Activated CD8-positive, alpha-beta memory T cell treated with anti-CD3 and anti-CD28 coated beads, Interleukin-2, amount 50 U/mL, for 48 hours (primary cell): Measurements from ENCODE around the gene DRAM1.
"Not testable (repeated sequence)": the region's sequence is repeated elsewhere in the genome, so short reads cannot be mapped to it uniquely, and the experiment has no call there.

Experiments
- DNase-seq: peaks from one replicate; pipeline ENCODE4 v3.0.0-alpha.2; 2020

The DRAM1 gene, protein sequence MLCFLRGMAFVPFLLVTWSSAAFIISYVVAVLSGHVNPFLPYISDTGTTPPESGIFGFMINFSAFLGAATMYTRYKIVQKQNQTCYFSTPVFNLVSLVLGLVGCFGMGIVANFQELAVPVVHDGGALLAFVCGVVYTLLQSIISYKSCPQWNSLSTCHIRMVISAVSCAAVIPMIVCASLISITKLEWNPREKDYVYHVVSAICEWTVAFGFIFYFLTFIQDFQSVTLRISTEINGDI

GRCh38 chr12:101876861-101877805 is at the start of gene DRAM1:
Gene DRAM1, plus strand, starts transcription at chr12:101877580. Its CDS starts 210 bp downstream, at chr12:101877790.
- DNase-seq, result peak; percentile 87

DNA sequence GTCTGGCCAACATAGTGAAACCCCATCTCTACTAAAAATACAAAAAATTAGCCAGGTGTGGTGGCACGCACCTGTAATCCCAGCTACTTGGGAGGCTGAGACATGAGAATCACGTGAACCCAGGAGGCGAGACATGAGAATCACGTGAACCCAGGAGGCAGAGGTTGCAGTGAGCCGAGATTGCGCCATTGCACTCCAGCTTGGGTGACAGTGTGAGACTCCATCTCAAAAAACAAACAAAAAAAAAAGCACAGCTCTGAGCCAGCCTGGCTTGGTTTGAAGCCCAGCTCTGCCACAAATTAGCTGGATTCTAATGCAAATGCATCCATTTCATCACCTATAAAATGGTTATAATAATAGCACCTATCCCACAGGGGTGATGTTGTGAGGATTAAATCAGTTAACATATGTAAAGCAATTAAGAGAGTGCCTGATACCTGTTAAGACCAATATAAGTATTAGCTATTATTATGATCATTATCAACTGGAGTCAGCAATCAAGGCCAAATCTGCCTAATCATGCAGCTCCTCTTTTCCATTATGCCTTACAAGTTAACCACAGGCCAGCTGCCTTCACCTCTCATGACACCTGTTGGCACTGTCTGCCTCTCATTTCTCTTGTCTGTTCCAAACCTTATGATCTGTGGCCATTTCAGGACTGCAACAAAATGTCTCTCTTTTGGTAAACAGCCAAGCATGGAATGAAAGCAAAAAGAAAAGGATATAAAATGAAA is 48.8 kb upstream of the DRAM1 start:
- DNase-seq, result no peak

DNA sequence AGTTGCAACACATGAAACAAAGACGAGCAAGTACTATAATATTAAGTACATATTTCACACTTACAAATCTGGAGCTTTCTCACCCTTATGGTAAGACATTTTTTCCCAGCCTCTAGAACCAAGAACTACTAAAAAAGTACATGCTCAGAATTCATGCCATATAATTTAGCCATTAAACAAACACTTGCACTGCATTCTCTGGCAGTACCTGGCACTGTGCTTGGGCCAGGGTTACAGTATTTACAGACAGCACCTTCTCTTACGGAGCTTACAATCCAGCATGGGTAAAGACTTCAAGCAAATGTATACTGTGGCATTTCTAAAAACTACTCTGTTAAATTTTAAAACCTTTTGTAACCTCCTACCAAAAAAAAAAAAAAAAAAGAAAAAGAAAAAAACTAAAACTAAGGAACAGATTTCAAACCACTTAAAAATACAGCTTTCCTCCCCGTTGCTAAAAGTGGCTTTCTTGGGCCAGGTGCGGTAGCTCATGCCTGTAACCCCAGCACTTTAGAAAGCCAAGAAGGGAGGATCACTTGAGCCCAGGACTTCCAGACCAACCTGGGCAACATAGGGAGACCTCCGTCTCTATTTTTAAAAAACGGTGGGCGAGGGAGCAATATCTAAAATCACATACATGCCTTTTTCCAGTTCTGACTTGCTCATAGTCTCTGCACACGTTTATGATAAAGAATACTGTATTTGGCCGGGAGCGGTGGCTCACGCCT is 47.6 kb upstream of the DRAM1 start:
- DNase-seq, result no peak

GRCh38 chr12:101830367-101831325 is 46.7 kb upstream of the DRAM1 start, which contains the start of gene GNPTAB:
Gene GNPTAB, minus strand, starts transcription at chr12:101830959. Its CDS starts 284 bp downstream, at chr12:101830675.
- peak; percentile 97 for DNase-seq

DNA sequence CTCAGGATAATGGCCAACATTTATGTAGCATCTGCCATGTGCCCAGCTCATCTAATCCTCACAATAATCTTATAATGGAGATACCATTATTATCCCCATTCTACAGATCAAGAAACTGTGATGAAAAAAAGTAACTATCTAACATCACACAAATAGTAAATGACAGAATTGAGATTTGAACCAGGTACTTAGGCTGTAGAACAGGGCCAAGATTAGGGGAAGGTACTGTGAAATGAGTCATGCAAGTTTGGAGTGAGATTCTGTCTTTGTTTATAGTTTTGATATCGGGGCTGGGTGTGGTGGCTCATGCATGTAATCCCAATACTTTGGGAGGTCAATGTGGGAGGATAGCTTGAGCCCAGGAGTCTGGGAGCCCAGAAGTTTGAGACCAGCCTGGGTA is 45.4 kb upstream of the DRAM1 start:
- no peak for DNase-seq

DNA sequence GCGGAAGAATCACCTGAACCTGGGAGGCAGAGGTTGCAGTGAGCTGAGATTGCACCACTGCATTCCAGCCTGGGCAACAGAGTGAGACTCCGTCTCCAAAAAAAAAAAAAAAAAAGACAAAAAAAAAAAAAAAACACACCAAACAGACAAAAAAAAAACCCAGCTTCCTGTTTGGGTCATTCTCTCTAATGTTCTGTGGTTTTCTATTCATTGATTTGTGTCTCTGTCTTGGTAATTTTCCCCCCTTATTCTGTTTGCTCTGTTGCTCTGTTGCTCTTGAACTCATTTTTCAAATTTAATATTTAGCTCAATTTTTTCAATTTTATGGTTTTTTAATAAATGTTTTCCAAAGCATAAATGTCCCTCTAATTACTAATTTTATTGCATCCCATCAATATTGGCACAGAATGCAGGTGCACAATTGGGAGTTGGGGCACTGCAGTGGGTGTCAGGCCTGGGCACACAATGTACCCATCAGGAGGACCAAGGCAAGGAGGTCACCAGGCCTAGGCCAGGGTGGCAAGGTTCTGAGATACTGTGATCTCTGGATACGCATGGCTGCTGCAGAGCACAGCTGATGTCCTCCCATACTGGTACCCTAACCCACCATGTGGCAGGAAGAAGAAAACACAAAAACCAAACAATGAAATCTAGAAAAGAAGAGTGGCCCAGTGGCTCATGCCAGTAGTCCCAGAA is 38.6 kb upstream of the DRAM1 start:
- no peak for DNase-seq

GRCh38 chr12:101839324-101840283 is 37.8 kb upstream of the DRAM1 start:
- peak; percentile 73 for DNase-seq

- DNase-seq, result no peak
These were observed 36.3 kb upstream of the DRAM1 start for GRCh38 chr12:101841069-101841468.

- DNase-seq, result no peak
These were observed 32.2 kb upstream of the DRAM1 start for GRCh38 chr12:101845137-101845711.

GRCh38 chr12:101847325-101847724 is 30.1 kb upstream of the DRAM1 start:
- no peak for DNase-seq

- DNase-seq, result no peak
These were observed 27.2 kb upstream of the DRAM1 start for GRCh38 chr12:101850199-101850598.

GRCh38 chr12:101852998-101853397 is 24.4 kb upstream of the DRAM1 start:
- no peak for DNase-seq

DNA sequence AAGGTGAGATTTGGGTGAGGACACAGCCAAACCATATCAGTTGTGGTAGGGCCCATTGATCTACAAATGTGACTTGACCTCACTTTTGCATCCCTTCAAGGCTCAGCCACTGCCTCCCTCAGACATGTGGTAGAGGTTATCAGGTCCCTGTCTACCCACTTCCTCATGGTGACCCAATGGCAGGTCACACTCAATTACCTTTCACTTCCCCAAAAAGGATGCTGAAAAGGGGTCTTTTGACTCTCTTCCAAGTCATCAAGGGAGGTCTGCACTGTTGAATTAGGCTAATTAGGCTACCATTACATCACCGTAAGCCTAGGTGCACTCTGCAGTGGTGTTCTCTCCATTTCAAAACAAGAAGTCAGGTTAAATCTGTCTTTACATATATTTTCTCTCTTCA is 22.6 kb upstream of the DRAM1 start:
- no peak for DNase-seq

DNA sequence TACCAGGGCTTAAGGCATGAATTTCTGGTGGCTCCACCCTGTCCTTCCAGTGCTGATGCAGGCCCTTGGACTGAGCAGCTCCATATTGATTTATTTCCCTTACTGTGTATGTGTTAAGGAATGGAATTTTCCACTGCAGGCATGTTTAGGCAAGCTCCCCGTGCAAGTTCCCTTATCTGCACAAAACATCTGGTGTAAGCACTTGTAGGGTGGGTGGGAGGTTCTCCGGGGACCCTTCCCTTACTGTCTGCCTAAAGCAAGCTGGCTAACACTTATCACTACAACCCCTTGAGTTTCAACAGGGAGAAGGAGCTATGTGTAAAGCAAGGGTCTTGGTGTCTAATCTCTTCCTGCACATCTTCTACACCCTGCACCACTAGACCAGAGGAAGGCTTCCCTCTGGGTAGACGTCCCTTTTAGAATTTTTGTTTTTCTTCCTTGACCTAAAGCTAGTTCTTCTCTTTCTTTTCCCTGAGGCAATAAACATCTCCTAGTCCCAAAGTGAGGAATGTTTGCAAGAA is 22.0 kb upstream of the DRAM1 start:
- DNase-seq, result no peak

- DNase-seq, result no peak
These were observed 21.4 kb upstream of the DRAM1 start for GRCh38 chr12:101855976-101856375.

GRCh38 chr12:101856614-101857013 is 20.8 kb upstream of the DRAM1 start:
- not testable (repeated sequence) for DNase-seq

DNA sequence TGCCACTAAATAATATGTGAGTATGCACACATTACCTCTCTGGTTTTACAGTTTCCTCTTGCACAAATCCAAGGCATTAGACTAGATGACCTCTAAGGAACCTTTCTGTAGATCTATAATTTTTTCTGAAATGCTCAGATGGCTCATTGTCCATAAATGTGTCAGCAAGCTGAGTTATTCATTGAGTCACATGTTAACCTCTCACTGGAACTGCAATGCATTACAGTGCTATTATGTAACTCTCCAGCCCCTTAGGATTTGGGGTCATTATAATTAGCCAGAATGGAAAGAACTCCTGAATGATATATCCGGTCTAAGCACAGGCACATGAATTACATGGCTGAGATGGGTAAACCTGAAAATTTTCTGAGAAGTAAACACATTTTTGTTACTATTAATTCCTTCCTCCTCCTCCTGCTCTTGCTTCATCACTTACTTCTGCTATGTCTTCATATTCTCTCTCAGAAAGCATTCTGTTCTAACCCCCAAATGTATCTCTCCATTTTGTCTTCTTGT is 20.3 kb upstream of the DRAM1 start:
- no peak for DNase-seq

DNA sequence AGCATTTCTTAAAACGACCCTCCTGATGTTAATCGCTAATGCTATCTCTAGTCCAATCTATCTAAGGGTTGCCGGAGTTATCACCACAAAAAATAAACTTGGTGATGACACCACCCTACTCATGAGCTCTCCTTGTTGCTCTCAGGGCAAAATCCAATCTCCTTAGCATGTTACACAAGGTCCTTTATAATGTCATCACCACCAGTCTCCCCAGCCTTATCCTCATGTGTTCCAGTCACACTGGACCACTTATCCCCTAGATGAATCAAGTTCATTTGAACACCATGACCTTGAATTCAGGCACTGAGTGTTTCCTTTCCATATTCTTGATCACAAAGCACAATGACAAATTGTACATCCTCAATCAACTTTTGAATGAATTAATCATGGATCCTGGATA is 19.0 kb upstream of the DRAM1 start:
- no peak for DNase-seq
